HepG2 (cell line): ENCODE measurements around the gene SMIM41. TPM values are rescaled to one million over a fixed set of nuclear protein-coding genes. Genes with fewer than 3 reads are reported as not detected.

ENCODE experiments used
- ATAC-seq: fragments of 200-7000 bp; cut with Tn5 transposase; 3 replicates; pipeline ENCODE4 v1.9.1; 2020; ENCODE audit warnings: mild to moderate bottlenecking, moderate library complexity
- BruUV-seq: library from RNA; stranded (reverse); fragments of 400-500 nt; replicated peaks from 2 replicates; lab custom pipeline; 2021; lab: Mats Ljungman, UMichigan
- CTCF ChIA-PET: fragments of 300-600 bp; formaldehyde crosslinking; extraction: SDS; loops from one replicate; lab custom pipeline; 2021; ENCODE audit warnings: low total read pairs, inconsistent platforms, low intra/inter-chr PET ratio; lab: Yijun Ruan, JAX
- POLR2A ChIA-PET: fragments of 350-600 bp; sonication (Branson Sonifier 250); formaldehyde crosslinking; loops from one replicate; lab custom pipeline; 2020; ENCODE audit warnings: antibody characterized with exemption, inconsistent platforms; lab: Yijun Ruan, JAX
- DNase-seq: peaks from one replicate; pipeline ENCODE4 v3.0.0-alpha.2; 2015; ENCODE audit warnings: low spot score
- FAIRE-seq: peaks from 3 replicates; lab custom pipeline; 2011; peaks lifted over from hg19 to GRCh38; lab: Jason Lieb, UNC
- H2AFZ ChIP-seq: one replicate; pipeline ENCODE4 v1.6.1; 2011; ENCODE audit warnings: low read length, inconsistent platforms
- H3K27ac ChIP-seq: fragments of 300-600 bp; 3 replicates; pipeline ENCODE4 v1.8.0; 2011; ENCODE audit warnings: mixed run types, mild to moderate bottlenecking, mixed read lengths, low read length, inconsistent platforms; ENCODE audit not compliant: insufficient read depth; ENCODE audit errors: extremely low read length
- H3K27me3 ChIP-seq, 2 experiments: fragments of 200-600 bp in 1 of 2; 2 replicates in 1 of 2; 3 replicates in 1 of 2; pipeline versions ENCODE4 v1.6.0 to v1.8.0; 2011; ENCODE audit warnings: low read length in 2 of 2, mild to moderate bottlenecking in 2 of 2, moderate library complexity in 2 of 2, inconsistent platforms in 1 of 2; ENCODE audit not compliant: insufficient read depth in 2 of 2, control insufficient read depth in 1 of 2
- H3K36me3 ChIP-seq, 2 experiments: fragments of 200-600 bp in 1 of 2; replicated peaks in 1 of 2; 2 replicates in 1 of 2; 3 replicates in 1 of 2; pipeline versions ENCODE4 v1.5.1 to v1.8.0; 2011; ENCODE audit warnings: low read length in 2 of 2, inconsistent platforms in 1 of 2; ENCODE audit not compliant: insufficient read depth in 2 of 2, control insufficient read depth in 1 of 2
- H3K4me1 ChIP-seq: 2 replicates; pipeline ENCODE4 v1.5.1; 2012; ENCODE audit warnings: low read length, inconsistent platforms; ENCODE audit not compliant: insufficient read depth
- H3K4me2 ChIP-seq: 2 replicates; pipeline ENCODE4 v1.6.0; 2011; ENCODE audit warnings: low read depth, low read length, inconsistent platforms
- H3K4me3 ChIP-seq, 3 experiments: fragments of 200-600 bp in 1 of 3; sonication (generic), shearing (Covaris generic) in 1 of 3; replicated peaks in 1 of 3; 2 replicates each; pipeline ENCODE4 v1.5.1; 2011 to 2016; ENCODE audit warnings: low read length in 3 of 3, inconsistent platforms in 2 of 3, low read depth in 2 of 3, mild to moderate bottlenecking in 2 of 3, control low read depth in 1 of 3, mixed read lengths in 1 of 3; ENCODE audit not compliant: insufficient read depth in 1 of 3
- H3K79me2 ChIP-seq: one replicate; pipeline ENCODE4 v1.6.1; 2011; ENCODE audit warnings: low read length, inconsistent platforms; ENCODE audit not compliant: insufficient read depth
- H3K9ac ChIP-seq: 2 replicates; pipeline ENCODE4 v1.6.0; 2011; ENCODE audit warnings: mild to moderate bottlenecking, low read depth, low read length, inconsistent platforms; ENCODE audit not compliant: insufficient read depth
- H3K9me3 ChIP-seq: 2 replicates; pipeline ENCODE4 v1.5.1; 2012; ENCODE audit warnings: mild to moderate bottlenecking, low read length
- H4K20me1 ChIP-seq: 2 replicates; pipeline ENCODE4 v1.6.0; 2011; ENCODE audit warnings: inconsistent platforms, mild to moderate bottlenecking, low read length, moderate library complexity; ENCODE audit not compliant: insufficient read depth
- ARHGAP35 ChIP-seq: sonication (generic); formaldehyde crosslinking; IDR thresholded peaks from 2 replicates; pipeline ENCODE4 v1.9.0; 2022; ENCODE audit warnings: mild to moderate bottlenecking, inconsistent platforms, moderate library complexity, missing genetic modification reagents, borderline replicate concordance
- ARID2 ChIP-seq: sonication (generic); formaldehyde crosslinking; IDR thresholded peaks from 2 replicates; pipeline ENCODE4 v1.8.1; 2022; ENCODE audit warnings: mild to moderate bottlenecking, missing genetic modification reagents, borderline replicate concordance
- CENPT ChIP-seq: sonication (generic); formaldehyde crosslinking; IDR thresholded peaks from 2 replicates; pipeline ENCODE4 v1.8.0; 2022; ENCODE audit warnings: low read depth, mild to moderate bottlenecking, moderate library complexity, missing genetic modification reagents
- MIXL1 ChIP-seq: IDR thresholded peaks from 2 replicates; pipeline ENCODE4 v1.6.1; 2016
- NR2F1 ChIP-seq, 2 experiments: fragments of 450-650 bp in 1 of 2; formaldehyde crosslinking in 1 of 2; IDR thresholded peaks; 2 replicates each; pipeline versions ENCODE4 v1.5.0 to v1.6.1; 2016 to 2020; ENCODE audit warnings: mild to moderate bottlenecking in 1 of 2, missing compliant biosample characterization in 1 of 2, missing genetic modification reagents in 1 of 2, moderate library complexity in 1 of 2
- RARA ChIP-seq: IDR thresholded peaks from 2 replicates; pipeline ENCODE4 v1.6.1; 2016; ENCODE audit warnings: missing genetic modification reagents, missing compliant biosample characterization
- ZNF143 ChIP-seq: sonication (generic); formaldehyde crosslinking; IDR thresholded peaks from 2 replicates; pipeline ENCODE4 v1.4.0; 2020; ENCODE audit warnings: missing genetic modification reagents
- WGBS: methylation state at CpG from one replicate; pipeline ENCODE4 v1.1.6; 2017; ENCODE audit warnings: low lambda C conversion rate; 5-methylcytosine and 5-hydroxymethylcytosine counted together
- in situ Hi-C: cut with HindIII; loops from 2 replicates; pipeline ENCODE4 v1.10.0; 2017; ENCODE audit warnings: low pct_unique_long_range_greater_than_20kb; ENCODE audit not compliant: extremely low pct_ligation_motif_present
- intact Hi-C: fragments of 100-400 bp; cut with micrococcal nuclease; formaldehyde crosslinking; loops from one replicate; pipeline ENCODE4 v1.10.0; 2022; ENCODE audit not compliant: unreplicated experiment
- polyA plus RNA-seq, 8 experiments: library from polyadenylated mRNA; depleted of rRNA in 3 of 8; stranded (reverse) in 7 of 8; unstranded in 1 of 8; fragments of >200 nt; fragmentation: Illumina TruSeq in 4 of 8; extraction: Trizol in 4 of 8; gene quantifications; 2 replicates each; pipeline versions ENCODE4 v1.2.1 to v1.2.3, GENCODE V29; 2011 to 2016; ENCODE audit warnings: low read depth in 4 of 8, missing spikeins in 1 of 8, mixed read lengths in 1 of 8; ENCODE audit not compliant: insufficient read depth in 1 of 8
- total RNA-seq, 5 experiments: library from RNA; depleted of rRNA; stranded (reverse); fragments of >200 nt; fragmentation: Illumina TruSeq; extraction: Trizol; gene quantifications; 2 replicates each; pipeline ENCODE4 v1.2.3, GENCODE V29; 2016; ENCODE audit warnings: low read depth in 1 of 5
- TF ChIP-seq, protein P1 (sequence below): IDR thresholded peaks from 2 replicates; pipeline ENCODE4 v1.6.1; 2018; ENCODE audit warnings: missing genetic modification reagents, mild to moderate bottlenecking, missing compliant biosample characterization
- TF ChIP-seq, protein P2 (sequence below), 2 experiments: sonication (generic) in 1 of 2; formaldehyde crosslinking in 1 of 2; IDR thresholded peaks; 2 replicates each; pipeline versions ENCODE4 v1.6.1 to v1.9.0; 2014 to 2022; ENCODE audit warnings: antibody characterized with exemption in 1 of 2, borderline replicate concordance in 1 of 2, inconsistent platforms in 1 of 2, low read depth in 1 of 2, missing genetic modification reagents in 1 of 2
- TF ChIP-seq, protein P3 (sequence below): sonication (generic); formaldehyde crosslinking; IDR thresholded peaks from 2 replicates; pipeline ENCODE4 v1.4.0; 2020; ENCODE audit warnings: missing genetic modification reagents

Gene SMIM41
- total and polyA plus RNA-seq, 2 of the 13 experiments (the other 11 are each of a cell fraction or from before 2014, with no cell fraction given): not detected

DNA sequence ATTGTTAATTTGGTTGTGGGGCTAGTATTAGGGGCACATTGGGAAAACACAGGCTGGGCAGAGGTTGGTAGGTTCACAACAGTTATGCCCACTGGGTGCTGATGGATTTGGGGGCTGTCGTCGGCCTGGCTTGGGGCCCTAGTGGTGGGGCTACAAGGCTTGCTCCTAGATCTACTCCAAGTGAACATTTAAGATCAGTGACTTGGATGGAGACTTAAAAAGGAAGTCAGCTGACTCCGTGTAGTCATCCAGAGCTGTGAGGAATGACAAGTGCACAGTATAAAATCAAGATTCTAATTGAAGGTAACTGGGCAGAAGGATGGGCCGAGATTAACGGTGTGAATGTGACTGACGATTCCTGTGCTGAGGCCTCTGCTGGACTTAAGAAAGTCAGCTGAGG is 41.1 kb upstream of the SMIM41 start:
- ChIA-PET POLR2A (interaction anchor here (0.7 to 1.2 kb wide), 3 partner anchors 13 to 31 kb away, joined by 3 read pairs; partner anchors contain the start of genes ATG101 and NR4A1), CTCF (no interaction called here)
- Histone ChIP-seq H3K36me3 (no peaks in the 10 kb centered on the region), H3K27me3 (peaks cover 3 to 45% of the 10 kb centered on the region in 2 experiments; a peak in 4 of 5 replicates), H3K9me3 (no peaks in the 10 kb centered on the region), H3K4me2 (no peak overlapping the region; the same call in 1 of the 2 replicates), H4K20me1 (no peaks in the 10 kb centered on the region), H3K4me1 (peaks cover 66% of the 10 kb centered on the region), H2AFZ (no peak overlapping the region), H3K79me2 (no peaks in the 10 kb centered on the region), H3K27ac (no peak overlapping the region), H3K9ac (no peak overlapping the region), H3K4me3 (no peak overlapping the region; a peak in 1 of 6 replicates)
- WGBS: 82% methylated on average over 6 of the region's 6 CpGs
- in situ Hi-C loops (no loop called here), intact Hi-C loops (no loop called here)
- FAIRE-seq (no peak), DNase-seq (no peak), ATAC-seq (no peak)
- no TSS peak for BruUV-seq
- no peak for TF ChIP-seq ZNF143 (CRISPR knock-in tag)
- TF ChIP-seq, protein P1, sequence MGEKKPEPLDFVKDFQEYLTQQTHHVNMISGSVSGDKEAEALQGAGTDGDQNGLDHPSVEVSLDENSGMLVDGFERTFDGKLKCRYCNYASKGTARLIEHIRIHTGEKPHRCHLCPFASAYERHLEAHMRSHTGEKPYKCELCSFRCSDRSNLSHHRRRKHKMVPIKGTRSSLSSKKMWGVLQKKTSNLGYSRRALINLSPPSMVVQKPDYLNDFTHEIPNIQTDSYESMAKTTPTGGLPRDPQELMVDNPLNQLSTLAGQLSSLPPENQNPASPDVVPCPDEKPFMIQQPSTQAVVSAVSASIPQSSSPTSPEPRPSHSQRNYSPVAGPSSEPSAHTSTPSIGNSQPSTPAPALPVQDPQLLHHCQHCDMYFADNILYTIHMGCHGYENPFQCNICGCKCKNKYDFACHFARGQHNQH (CRISPR knock-in tag): no peak
- no peak for TF ChIP-seq ARID2 (CRISPR knock-in tag)
- no peak for TF ChIP-seq MIXL1 (CRISPR knock-in tag)
- no peak for TF ChIP-seq ARHGAP35 (CRISPR knock-in tag)
- no peak for TF ChIP-seq CENPT (CRISPR knock-in tag)
- TF ChIP-seq, protein P2, sequence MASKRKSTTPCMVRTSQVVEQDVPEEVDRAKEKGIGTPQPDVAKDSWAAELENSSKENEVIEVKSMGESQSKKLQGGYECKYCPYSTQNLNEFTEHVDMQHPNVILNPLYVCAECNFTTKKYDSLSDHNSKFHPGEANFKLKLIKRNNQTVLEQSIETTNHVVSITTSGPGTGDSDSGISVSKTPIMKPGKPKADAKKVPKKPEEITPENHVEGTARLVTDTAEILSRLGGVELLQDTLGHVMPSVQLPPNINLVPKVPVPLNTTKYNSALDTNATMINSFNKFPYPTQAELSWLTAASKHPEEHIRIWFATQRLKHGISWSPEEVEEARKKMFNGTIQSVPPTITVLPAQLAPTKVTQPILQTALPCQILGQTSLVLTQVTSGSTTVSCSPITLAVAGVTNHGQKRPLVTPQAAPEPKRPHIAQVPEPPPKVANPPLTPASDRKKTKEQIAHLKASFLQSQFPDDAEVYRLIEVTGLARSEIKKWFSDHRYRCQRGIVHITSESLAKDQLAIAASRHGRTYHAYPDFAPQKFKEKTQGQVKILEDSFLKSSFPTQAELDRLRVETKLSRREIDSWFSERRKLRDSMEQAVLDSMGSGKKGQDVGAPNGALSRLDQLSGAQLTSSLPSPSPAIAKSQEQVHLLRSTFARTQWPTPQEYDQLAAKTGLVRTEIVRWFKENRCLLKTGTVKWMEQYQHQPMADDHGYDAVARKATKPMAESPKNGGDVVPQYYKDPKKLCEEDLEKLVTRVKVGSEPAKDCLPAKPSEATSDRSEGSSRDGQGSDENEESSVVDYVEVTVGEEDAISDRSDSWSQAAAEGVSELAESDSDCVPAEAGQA (IDR thresholded peaks at IDR 0.05; ENCODE audit: low read depth): no peak
- TF ChIP-seq, protein P2 (CRISPR knock-in tag; IDR thresholded peaks at IDR 0.05; ENCODE audit: borderline replicate concordance): no peak
- no peak for TF ChIP-seq RARA (CRISPR knock-in tag)
- TF ChIP-seq, protein P3, sequence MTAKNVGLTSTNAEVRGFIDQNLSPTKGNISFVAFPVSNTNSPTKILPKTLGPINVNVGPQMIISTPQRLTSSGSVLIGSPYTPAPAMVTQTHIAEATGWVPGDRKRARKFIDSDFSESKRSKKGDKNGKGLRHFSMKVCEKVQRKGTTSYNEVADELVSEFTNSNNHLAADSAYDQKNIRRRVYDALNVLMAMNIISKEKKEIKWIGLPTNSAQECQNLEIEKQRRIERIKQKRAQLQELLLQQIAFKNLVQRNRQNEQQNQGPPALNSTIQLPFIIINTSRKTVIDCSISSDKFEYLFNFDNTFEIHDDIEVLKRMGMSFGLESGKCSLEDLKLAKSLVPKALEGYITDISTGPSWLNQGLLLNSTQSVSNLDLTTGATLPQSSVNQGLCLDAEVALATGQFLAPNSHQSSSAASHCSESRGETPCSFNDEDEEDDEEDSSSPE: no peak
- TF ChIP-seq NR2F1 (CRISPR knock-in tag; IDR thresholded peaks at IDR 0.05): no peak
